Measurements from ENCODE around the gene AP5Z1. TPM values are rescaled to one million over a fixed set of nuclear protein-coding genes. Genes with fewer than 3 reads are reported as not detected.

Gene AP5Z1
- total and polyA plus RNA-seq, 2 of the 4 experiments (the other 2 are of a cell fraction): 9.7 to 38.7 TPM

- dilution Hi-C loops (cut with HindIII; ENCODE audit: low sequenced_read_pairs, unreplicated experiment): no loop called here
- Histone ChIP-seq H3K4me2 (ENCODE audit: low read depth, low read length) (no peak overlapping the region), H3K14ac (replicated peaks; ENCODE audit: low read depth, low read length) (no peak overlapping the region), H3K9ac (ENCODE audit: low read depth, low read length) (no peak overlapping the region), H2AK9ac (replicated peaks; ENCODE audit: low read depth, low read length, poor library complexity) (peak overlapping the region; percentile 34), H3K4me3 (ENCODE audit: insufficient read depth, low read depth, low read length) (no peak overlapping the region), H2AK5ac (ENCODE audit: low read depth, low read length) (no peak overlapping the region), H3K4me1 (ENCODE audit: control insufficient read depth, insufficient read depth, low read length) (peaks cover 3% of the 10 kb centered on the region; the same call in 1 of the 2 replicates), H4K5ac (ENCODE audit: low read depth, low read length) (no peak overlapping the region), H2BK20ac (ENCODE audit: low read depth, low read length) (no peak overlapping the region), H3K79me1 (ENCODE audit: low read depth in 1 of 2, low read length in 2 of 2) (peaks cover 12 to 63% of the 10 kb centered on the region in 2 experiments; a peak in 3 of 4 replicates), H3K9me3 (ENCODE audit: control insufficient read depth, insufficient read depth, low read length) (no peaks in the 10 kb centered on the region), H3K36me3 (ENCODE audit: control insufficient read depth, insufficient read depth, low read length) (peaks cover 47% of the 10 kb centered on the region), H2BK5ac (ENCODE audit: low read depth, low read length, poor library complexity, severe bottlenecking) (no peak overlapping the region), H2AFZ (replicated peaks; ENCODE audit: low read length, poor library complexity) (no peak overlapping the region), H3K27ac (ENCODE audit: insufficient read depth, low read length) (no peak overlapping the region), H3K9me1 (ENCODE audit: insufficient read depth, low read length) (no peaks in the 10 kb centered on the region), H2BK120ac (ENCODE audit: low read depth, low read length) (no peak overlapping the region), H4K8ac (ENCODE audit: low read depth in 2 of 2, low read length in 2 of 2) (no peak overlapping the region), H3K56ac (ENCODE audit: extremely low read depth, insufficient read depth, low read length) (no peak overlapping the region), H4K20me1 (ENCODE audit: insufficient read depth, low read length) (peaks cover 17% of the 10 kb centered on the region; the same call in 1 of the 2 replicates), H3K23ac (ENCODE audit: low read depth, low read length) (no peak overlapping the region), H4K91ac (ENCODE audit: insufficient read depth, low read depth, low read length) (no peak overlapping the region), H3K18ac (ENCODE audit: low read depth, low read length) (no peak overlapping the region), H3K4ac (ENCODE audit: low read depth, low read length) (no peak overlapping the region), H2BK15ac (ENCODE audit: low read depth, low read length) (no peak overlapping the region), H3K27me3 (ENCODE audit: control insufficient read depth, insufficient read depth, low read length) (no peaks in the 10 kb centered on the region)
- DNase-seq (no peak), ATAC-seq (ENCODE audit: low read depth) (no peak)
- ChIA-PET CTCF (no interaction called here), POLR2A (ENCODE audit: unreplicated experiment) (no interaction called here)
- BruUV-seq (replicated peaks): no TSS peak
- no peak for TF ChIP-seq MXI1 (IDR thresholded peaks at IDR 0.05; ENCODE audit: borderline replicate concordance, low read depth, low read length)
- TF ChIP-seq POLR2A (IDR thresholded peaks at IDR 0.05; ENCODE audit: low read depth, low read length): no peak
- TF ChIP-seq ELK1 (IDR thresholded peaks at IDR 0.05; ENCODE audit: borderline replicate concordance, low read depth, low read length): no peak
- no peak for TF ChIP-seq RAD21 (IDR thresholded peaks at IDR 0.05; ENCODE audit: low read length)
- TF ChIP-seq CHD1 (IDR thresholded peaks at IDR 0.05; ENCODE audit: low read depth, low read length): no peak
- no peak for TF ChIP-seq CEBPB (IDR thresholded peaks at IDR 0.05; ENCODE audit: low read depth, low read length)
- TF ChIP-seq RCOR1 (IDR thresholded peaks at IDR 0.05; ENCODE audit: insufficient replicate concordance, low read length): no peak
- TF ChIP-seq MAZ (IDR thresholded peaks at IDR 0.05; ENCODE audit: borderline replicate concordance, low read depth, low read length): no peak
- TF ChIP-seq SMC3 (IDR thresholded peaks at IDR 0.05; ENCODE audit: low read depth, low read length): no peak
- TF ChIP-seq BHLHE40 (IDR thresholded peaks at IDR 0.05; ENCODE audit: low read depth, low read length): no peak
- no peak for TF ChIP-seq CTCF (conservative IDR thresholded peaks at IDR 0.05; ENCODE audit: low read depth, low read length)
- TF ChIP-seq NFE2L2 (IDR thresholded peaks at IDR 0.05; ENCODE audit: low read depth, low read length): no peak
- TF ChIP-seq FOS (IDR thresholded peaks at IDR 0.05; ENCODE audit: low read depth, low read length): no peak
- intact Hi-C loops (cut with micrococcal nuclease): no loop called here
- WGBS, 2 experiments (ENCODE audit: extremely low coverage in 2 of 2, insufficient read length in 1 of 2): 79% methylated on average over 5 of the region's 15 CpGs; no CpG with 5 or more reads in 1 of the 2 experiments
- in situ Hi-C loops (cut with MboI; ENCODE audit: low sequenced_read_pairs): loop anchor here (25.0 kb wide), 1 partner anchor 1887 kb away; no protein-coding TSS in a partner anchor
Observed at GRCh38 chr7:4749798-4750197, 25.6 kb upstream of the AP5Z1 start.
